Stomach (tissue), 4 donors: ENCODE data around the gene PSEN1.

ENCODE experiments used
- CTCF ChIP-seq, 7 experiments: fragments of 450-650 bp in 4 of 7; fragments of 200-600 bp in 3 of 7; sonication (generic) in 3 of 7; IDR thresholded peaks; one replicate each; pipeline ENCODE4 v1.5.1; 2016 to 2019; ENCODE audit warnings: antibody characterized with exemption in 7 of 7, control low read depth in 2 of 7, mild to moderate bottlenecking in 1 of 7
- EP300 ChIP-seq: sonication (generic); formaldehyde crosslinking; IDR thresholded peaks from one replicate; pipeline ENCODE4 v1.6.1; 2017; ENCODE audit warnings: antibody characterized with exemption
- POLR2A ChIP-seq, 4 donors: fragments of 450-650 bp; IDR thresholded peaks; one replicate each; pipeline ENCODE4 v1.6.1; 2016; ENCODE audit warnings: antibody characterized with exemption in 4 of 4, control low read depth in 2 of 4, mild to moderate bottlenecking in 1 of 4, moderate library complexity in 1 of 4
- POLR2AphosphoS5 ChIP-seq, 3 donors: sonication (generic); formaldehyde crosslinking; IDR thresholded peaks; one replicate each; pipeline ENCODE4 v1.6.1; 2016; ENCODE audit warnings: antibody characterized with exemption in 3 of 3

DNA sequence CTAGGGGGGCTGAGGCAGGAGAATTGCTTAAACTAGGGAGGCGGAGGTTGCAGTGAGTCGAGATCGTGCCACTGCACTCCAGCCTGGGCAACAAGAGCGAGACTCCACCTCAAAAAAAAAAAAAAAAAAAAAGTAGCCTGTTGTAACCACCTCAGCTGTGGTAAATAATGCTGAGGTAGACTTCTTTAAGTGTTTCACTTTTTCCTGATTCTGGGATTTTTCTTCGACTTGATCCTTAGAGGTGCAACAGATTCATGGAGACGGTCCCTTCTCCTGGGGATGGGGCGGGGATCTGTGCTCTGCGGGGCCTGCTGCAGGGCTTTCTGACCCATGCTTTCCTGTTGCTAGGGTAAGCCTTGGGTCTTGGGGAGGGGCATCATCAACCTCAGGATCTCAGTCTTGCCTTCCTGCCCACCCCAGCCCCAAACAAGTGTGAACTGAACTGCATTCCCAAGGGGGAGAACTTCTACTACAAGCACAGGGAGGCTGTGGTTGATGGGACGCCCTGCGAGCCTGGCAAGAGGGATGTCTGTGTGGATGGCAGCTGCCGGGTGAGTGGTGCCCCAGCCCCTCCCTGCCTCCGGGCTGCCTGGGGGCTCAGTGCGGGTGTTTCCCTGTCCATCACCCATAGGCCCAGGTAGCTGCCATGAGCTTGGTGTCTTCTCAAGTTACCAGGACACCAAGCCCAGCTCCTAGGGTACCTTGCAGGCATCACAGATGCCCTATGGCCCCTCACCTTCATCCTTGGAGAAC lies 113.4 kb downstream of the PSEN1 start:
- TF ChIP-seq POLR2A (IDR thresholded peaks at IDR 0.05) (no peak), POLR2AphosphoS5 (IDR thresholded peaks at IDR 0.05) (no peak), EP300 (no peak), CTCF (IDR thresholded peaks at IDR 0.05) (no peak)
